OCI-M2 (cell line): ENCODE measurements around the gene FAIM2.

Experiments
- DNase-seq: peaks from one replicate; lab custom pipeline; 2025; ENCODE audit not compliant: unreplicated experiment; lab: John Stamatoyannopoulos, UW

Gene FAIM2

GRCh38 chr12:49939707-49940106 is 36.0 kb upstream of the FAIM2 start:
- DNase-seq, result no peak

DNA sequence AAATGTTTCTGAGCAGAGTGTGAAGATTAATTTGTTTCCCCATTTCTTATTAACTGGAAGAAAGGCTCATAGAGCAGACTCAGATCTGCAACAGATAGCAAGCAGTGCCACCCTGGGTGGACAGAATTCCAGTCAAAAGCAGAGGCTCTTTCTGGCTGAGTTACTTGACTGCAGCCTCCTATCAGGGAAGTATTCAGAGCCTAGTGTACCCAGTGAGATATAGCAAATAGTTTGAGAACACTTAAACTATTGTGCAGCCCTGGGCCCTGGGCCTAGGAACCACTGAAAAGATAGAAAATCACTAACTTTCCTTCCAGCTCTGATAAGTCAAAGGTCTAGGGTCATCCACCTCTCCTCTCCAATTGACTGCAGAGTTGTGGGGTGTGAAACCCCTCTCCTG is 35.6 kb upstream of the FAIM2 start:
- no peak for DNase-seq

GRCh38 chr12:49937639-49938300 is 34.1 kb upstream of the FAIM2 start:
- no peak for DNase-seq

DNA sequence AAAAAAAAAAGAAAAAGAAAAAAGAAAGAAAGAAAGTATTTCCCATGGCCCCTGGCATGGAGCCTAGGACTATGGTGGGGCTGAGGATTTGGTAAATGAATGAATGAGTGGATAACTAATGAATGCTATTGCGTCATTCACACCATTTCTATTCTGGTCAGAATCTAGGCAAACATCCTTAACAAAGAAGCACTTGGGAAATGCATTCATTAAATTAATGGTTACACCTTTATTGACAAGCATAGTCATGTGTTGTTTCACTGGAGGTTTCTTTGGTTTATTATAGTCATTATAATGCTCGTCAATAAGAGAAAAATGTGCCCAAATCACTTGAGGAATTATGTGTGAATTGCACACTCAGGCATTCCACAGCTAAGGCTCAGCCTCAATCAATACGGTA is 33.2 kb upstream of the FAIM2 start:
- DNase-seq, result no peak

DNA sequence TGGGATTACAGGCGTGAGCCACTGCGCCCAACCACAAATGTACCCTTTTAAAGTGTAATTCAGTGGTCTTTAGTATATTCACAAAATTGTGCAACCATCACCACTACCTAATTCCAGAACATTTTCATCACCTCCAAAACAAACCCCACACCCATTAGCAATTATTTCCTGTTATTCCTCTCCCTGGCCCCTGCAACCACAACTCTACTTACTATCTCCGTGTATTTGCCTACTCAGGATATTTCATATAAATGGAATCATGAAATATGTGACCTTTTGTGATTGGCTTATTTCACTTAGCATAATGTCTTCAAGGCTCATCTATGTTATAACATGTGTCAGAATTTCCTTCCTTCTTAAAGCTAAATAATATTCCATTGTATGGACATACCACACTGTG is 30.8 kb upstream of the FAIM2 start:
- DNase-seq, result no peak

DNA sequence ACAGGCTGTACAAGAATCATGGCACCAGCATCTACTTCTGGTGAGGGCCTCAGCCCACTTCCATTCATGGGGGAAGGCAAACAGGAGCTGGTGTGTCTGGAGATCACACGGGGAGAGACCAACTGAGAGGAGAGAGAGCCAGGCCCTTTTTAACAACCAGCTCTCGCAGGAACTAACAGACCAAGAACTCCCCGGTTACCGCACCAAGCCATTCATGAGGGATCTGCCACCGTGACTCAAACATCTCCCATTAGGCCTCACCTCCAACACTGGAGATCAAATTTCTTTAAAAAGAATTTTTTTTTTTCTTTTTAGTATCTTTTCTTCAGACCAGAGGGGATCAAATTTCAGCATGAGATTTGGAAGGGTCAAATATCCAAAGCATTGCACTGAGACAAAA is 30.1 kb upstream of the FAIM2 start:
- no peak for DNase-seq

- DNase-seq, result no peak
These were observed 28.9 kb upstream of the FAIM2 start for GRCh38 chr12:49932533-49933130.

DNA sequence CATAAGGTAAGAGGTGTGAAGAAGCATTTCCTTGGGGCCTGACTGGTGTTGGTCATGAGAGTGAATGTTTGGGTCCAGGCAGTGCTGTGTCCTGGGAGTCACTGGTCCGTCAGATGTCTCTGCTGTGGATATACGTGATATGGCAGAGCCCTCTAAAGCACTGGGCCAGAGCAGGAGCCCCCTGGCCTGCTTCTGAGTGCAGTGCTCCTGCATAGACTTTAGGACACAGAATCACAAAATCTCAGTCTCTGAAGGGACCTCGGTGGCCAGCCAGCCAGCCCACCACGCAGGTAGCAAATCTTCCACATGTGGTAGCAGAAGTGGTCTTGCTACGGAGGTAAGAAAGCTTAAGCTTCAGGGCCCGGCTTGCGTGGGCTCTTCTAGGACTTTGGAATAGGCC is 28.3 kb upstream of the FAIM2 start:
- DNase-seq, result no peak

DNA sequence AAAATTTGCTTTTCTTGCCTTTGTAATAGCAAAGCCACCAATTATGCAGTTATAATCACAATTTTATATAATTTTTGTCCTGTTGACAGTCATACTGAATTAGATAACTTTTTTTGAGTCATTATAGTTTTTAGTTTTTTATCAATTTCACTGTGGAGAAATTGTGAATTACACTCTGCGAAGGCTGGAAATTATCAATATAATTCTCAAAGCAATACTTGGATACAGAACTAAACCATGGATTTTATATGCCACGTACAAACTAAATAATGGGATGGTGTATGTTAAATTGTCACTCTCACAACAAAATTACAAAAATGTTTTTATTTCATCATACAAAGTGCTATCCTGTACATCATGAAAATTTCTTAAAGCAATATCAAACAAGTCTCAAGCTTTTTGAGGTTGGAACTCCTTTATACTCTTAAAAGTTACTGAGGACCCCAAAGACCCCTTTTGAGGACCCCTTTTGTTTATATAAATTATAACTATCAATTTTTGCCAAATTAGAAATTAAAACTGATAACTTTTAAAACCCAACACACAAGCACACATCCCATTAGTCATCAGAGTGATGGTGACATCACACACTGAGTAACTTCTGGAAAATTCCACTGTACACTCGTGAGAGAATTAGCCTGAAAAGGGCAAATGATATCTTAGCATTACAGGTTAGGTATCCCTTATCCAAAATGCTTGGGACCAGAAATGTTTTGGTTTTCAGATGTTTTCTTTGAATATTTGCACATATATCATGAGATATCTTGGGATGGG is 27.0 kb upstream of the FAIM2 start:
- DNase-seq, result no peak

DNA sequence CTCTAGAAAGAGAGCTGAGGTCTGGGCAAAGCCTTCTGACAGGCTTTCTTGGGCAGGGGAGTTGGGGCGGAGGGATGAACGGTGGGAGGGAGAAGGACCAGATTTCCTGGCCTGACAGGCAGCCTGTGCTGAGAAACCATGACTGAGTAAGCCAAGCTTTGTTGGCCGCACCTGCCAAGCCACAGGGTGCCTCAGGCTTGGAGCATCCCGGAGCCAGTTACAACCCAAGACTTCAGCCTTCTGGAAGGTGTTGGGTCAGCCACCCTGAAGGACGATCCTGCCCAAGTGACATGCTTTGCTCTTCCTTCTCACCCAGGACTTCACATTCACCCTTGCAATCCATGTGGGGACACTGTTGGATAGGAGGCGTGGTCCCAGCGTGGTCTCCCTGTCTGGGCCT is 25.9 kb upstream of the FAIM2 start:
- DNase-seq, result no peak

GRCh38 chr12:49928471-49928870 is 24.8 kb upstream of the FAIM2 start:
- DNase-seq, result no peak

DNA sequence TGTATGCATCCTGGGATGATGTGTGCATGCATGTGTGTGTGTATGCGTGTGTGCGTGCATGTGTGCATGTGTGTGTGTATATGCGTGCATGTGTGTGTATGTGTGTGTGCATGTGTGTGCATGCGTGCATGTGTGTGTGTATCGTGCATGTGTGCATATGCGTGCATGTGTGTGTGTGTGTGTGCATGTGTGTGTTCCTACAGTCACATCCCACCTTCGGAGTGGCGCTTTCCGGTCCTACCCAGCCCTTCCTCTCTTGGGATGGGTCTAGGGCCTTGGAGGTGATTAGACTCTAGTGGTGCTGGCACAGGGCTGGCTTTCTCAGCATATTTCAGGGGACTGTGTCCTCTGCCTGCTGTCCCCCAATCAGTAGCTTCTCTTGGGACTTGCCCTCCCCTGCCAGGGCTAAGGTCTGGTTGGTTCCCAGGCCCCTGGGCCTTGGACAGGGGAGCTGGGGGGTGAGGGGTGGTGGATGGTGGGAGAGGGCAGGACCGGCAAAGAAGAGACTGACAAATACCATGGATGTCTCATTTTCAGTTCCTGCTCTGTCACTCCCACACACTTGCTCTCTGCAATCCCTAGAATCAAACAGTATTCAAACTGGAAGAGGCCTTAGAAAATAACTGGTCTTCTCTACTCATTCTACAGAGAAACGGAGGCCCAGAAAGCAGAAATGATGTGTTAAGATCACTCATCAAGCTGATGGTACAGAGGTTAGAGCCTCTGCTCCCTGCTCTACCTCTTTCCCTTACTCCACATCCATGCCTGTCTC is 21.9 kb upstream of the FAIM2 start:
- no peak for DNase-seq

- no peak for DNase-seq
These were observed 21.0 kb upstream of the FAIM2 start for GRCh38 chr12:49924628-49925246.

- no peak for DNase-seq
These were observed 20.3 kb upstream of the FAIM2 start for GRCh38 chr12:49923880-49924556.

DNA sequence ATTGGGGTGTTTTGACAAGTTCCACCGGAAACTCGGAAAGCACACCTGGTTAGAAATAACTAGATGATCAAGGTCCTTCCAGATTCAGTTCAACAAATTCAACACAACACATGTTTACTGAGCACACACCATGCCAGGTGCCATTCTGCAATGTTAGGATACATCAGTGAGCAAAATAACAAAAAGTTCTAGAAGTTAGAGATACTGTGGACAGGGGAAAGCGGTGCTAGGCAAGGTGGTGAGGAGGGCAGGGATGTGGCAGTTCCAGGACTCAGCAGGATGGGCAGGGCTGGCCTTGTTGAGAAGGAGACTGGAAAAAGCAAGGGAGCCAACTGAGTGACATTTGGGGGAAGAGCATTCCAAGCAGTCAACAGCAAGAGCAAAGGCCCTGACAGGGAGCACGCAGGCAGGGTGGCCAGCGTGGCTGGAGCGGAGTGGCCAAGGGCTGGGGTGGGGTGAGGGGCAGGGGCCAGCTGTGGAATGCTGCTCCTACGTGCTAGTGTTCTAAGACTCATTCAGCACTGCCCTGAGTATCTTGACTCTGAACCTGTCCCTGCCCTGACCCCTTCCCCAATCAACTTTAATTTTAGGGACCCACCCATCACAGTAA is 19.4 kb upstream of the FAIM2 start:
- no peak for DNase-seq

- no peak for DNase-seq
These were observed 18.8 kb upstream of the FAIM2 start for GRCh38 chr12:49922349-49923034.

DNA sequence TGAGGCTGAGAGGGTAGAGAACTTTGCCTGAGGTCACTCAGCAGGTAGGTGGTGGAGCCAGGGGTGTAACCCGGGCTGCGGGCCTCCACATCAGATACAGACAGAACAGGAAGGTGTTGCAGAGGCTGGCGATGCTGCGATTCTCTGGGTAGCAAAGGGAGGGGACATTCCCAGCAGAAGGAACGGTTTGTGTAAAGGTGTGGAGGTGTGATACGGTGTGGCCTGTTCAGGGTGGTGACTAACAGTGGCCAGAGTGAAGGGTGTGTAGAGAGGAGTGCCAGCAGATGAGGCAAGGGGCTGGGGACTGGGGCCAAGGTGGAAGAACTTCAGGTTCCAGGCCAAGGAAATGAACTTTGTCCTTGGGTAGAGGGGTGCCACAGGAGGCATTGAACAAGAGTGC is 18.2 kb upstream of the FAIM2 start:
- DNase-seq, result no peak

DNA sequence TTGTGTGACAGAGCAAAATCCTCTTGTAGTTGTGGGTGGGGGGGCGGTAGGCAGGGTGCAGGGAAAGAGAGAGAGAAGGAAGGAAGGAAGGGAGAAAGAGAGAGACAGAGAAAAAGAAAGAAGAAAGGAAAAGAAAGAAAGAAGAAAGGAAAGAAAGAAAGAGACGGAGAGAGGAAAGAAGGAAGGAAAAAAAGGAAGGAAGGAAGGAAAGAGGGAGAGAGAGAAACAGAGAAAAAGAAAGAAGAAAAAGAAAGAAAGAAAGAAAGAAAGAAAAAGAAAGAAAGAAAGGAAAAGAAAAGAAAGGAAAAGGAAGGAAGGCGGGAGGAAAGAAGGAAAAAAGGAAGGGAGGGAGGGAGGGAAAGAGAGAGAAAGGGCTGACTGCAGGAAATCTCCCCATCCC is 17.6 kb upstream of the FAIM2 start:
- DNase-seq, result no peak

- no peak for DNase-seq
These were observed 17.2 kb upstream of the FAIM2 start for GRCh38 chr12:49920915-49921286.
